Cardiac muscle cell (in vitro differentiated cells and primary cell): ENCODE results near the gene ARHGEF40. TPM values are rescaled to one million over a fixed set of nuclear protein-coding genes. Genes with fewer than 3 reads are reported as not detected.

ENCODE experiments used
- DNase-seq, 2 donors: peaks; one replicate each; pipeline versions ENCODE4 v3.0.0 to v3.0.0-alpha.2; 2010 to 2017; ENCODE audit warnings: low read depth in 1 of 2, low spot score in 1 of 2
- H3K27ac ChIP-seq: fragments of 200-600 bp; sonication (generic); 2 replicates; pipeline ENCODE4 v1.5.1; 2016
- H3K27me3 ChIP-seq: fragments of 200-600 bp; sonication (generic); 2 replicates; pipeline ENCODE4 v1.6.0; 2016; ENCODE audit warnings: control low read depth
- H3K36me3 ChIP-seq: fragments of 200-600 bp; sonication (generic); 2 replicates; pipeline ENCODE4 v1.5.1; 2016; ENCODE audit warnings: control low read depth
- H3K4me1 ChIP-seq: fragments of 200-600 bp; sonication (generic); 2 replicates; pipeline ENCODE4 v1.8.1; 2017; ENCODE audit warnings: low read depth, mild to moderate bottlenecking, mixed run types
- H3K4me3 ChIP-seq: fragments of 200-600 bp; sonication (generic); 2 replicates; pipeline ENCODE4 v1.5.1; 2016; ENCODE audit warnings: mild to moderate bottlenecking
- H3K9me3 ChIP-seq: fragments of 200-600 bp; sonication (generic); 2 replicates; pipeline ENCODE4 v1.5.1; 2017; ENCODE audit warnings: low read depth, mild to moderate bottlenecking, control low read depth
- polyA plus RNA-seq: library from polyadenylated mRNA; unstranded; fragments of >200 nt; fragmentation: Nextera tagmentation; extraction: Ambion mirVana; gene quantifications from 2 replicates; pipeline ENCODE4 v1.2.1, GENCODE V29; 2016
- total RNA-seq: library from RNA; depleted of rRNA; stranded (reverse); fragments of >200 nt; gene quantifications from 2 replicates; pipeline ENCODE4 v1.2.3, GENCODE V29; 2016
- TF ChIP-seq, protein P1 (sequence below): IDR thresholded peaks from 2 replicates; pipeline ENCODE4 v1.5.1; 2012; ENCODE audit warnings: low read depth, mild to moderate bottlenecking, low read length

ARHGEF40 gene
- total and polyA plus RNA-seq, 2 experiments from 2014 or later: 26.4 to 41.7 TPM

DNA sequence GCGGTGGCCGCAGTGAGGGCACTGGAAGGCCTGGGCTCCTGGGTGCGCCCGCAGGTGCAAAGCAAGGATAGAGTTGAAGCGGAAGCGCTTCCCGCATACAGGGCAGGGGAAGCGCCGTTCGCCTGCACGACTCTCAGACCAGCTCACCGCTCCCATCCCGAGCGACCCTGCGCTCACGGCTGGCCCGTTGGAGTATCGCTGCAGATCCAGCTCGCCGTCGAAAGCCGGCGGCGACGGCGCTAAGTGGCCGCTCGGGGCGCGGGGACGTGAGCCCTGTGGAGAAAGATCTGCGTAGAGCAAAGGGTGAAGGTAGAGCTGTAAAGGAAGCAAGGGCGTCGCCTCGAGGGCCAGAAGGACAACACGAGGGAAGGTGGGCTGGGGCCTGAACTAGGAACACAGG, 22.9 kb downstream of the ARHGEF40 start:
- TF ChIP-seq, protein P1, sequence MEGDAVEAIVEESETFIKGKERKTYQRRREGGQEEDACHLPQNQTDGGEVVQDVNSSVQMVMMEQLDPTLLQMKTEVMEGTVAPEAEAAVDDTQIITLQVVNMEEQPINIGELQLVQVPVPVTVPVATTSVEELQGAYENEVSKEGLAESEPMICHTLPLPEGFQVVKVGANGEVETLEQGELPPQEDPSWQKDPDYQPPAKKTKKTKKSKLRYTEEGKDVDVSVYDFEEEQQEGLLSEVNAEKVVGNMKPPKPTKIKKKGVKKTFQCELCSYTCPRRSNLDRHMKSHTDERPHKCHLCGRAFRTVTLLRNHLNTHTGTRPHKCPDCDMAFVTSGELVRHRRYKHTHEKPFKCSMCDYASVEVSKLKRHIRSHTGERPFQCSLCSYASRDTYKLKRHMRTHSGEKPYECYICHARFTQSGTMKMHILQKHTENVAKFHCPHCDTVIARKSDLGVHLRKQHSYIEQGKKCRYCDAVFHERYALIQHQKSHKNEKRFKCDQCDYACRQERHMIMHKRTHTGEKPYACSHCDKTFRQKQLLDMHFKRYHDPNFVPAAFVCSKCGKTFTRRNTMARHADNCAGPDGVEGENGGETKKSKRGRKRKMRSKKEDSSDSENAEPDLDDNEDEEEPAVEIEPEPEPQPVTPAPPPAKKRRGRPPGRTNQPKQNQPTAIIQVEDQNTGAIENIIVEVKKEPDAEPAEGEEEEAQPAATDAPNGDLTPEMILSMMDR: no peak
- peaks cover 42% of the 10 kb centered on the region for H3K36me3 ChIP-seq
- no peak for DNase-seq

DNA sequence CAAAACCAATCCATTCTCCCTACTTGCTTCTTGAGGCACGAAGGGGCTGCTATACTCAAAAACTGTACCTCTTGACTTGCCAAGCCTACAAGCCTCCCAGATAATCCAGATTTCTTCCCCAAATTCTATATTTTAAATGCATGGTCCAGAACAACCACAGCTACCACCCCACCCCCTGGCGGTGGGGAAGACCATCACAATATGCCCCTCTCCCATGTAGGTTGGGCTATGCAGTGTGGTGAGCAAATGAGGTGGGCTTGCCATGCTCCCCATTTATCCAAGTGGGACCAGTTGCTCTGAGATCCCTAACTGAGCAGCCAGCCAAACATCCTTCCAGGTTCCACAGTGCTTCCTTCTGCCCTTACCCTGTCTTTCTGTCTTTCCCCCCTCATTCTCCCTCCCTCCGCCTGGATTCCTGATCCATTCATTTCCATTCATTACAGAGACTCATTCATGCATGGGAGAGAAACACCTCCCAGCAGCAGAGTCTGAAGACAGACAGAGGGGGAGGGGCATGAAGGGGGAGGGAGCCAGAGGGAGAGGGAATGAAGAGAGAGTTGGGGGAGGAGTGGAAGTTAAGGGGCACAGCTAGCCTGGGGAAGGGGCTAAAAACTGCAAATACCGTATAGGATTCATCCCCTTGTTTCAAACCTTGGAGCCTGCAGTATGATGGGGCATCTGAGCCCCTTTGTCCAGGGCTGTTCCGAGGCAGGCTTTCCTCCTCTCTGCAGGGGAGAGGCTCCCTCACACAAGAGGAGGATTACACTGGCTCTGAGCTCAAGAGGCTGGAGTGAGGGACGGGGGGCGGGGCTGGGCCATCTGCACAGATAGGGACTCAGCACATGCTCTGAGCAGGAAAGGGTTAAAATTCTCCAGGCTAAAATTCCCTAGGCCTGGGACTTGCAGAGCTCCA, 23.9 kb downstream of the ARHGEF40 start:
- peak; percentile 16 to 75 for DNase-seq
- Histone ChIP-seq H3K4me3 (no peak overlapping the region), H3K36me3 (peaks cover 40% of the 10 kb centered on the region), H3K27ac (peak overlapping the region; percentile 20), H3K4me1 (peaks cover 23% of the 10 kb centered on the region), H3K9me3 (no peaks in the 10 kb centered on the region), H3K27me3 (peaks cover 3% of the 10 kb centered on the region)
- TF ChIP-seq, protein P1: peak; percentile 43

More for the DNA sequence above, 22.9 kb downstream of the ARHGEF40 start:
- Histone ChIP-seq H3K9me3 (no peaks in the 10 kb centered on the region), H3K27ac (no peak overlapping the region), H3K27me3 (peaks cover 3% of the 10 kb centered on the region), H3K4me3 (no peak overlapping the region), H3K4me1 (peaks cover 23% of the 10 kb centered on the region)

DNA sequence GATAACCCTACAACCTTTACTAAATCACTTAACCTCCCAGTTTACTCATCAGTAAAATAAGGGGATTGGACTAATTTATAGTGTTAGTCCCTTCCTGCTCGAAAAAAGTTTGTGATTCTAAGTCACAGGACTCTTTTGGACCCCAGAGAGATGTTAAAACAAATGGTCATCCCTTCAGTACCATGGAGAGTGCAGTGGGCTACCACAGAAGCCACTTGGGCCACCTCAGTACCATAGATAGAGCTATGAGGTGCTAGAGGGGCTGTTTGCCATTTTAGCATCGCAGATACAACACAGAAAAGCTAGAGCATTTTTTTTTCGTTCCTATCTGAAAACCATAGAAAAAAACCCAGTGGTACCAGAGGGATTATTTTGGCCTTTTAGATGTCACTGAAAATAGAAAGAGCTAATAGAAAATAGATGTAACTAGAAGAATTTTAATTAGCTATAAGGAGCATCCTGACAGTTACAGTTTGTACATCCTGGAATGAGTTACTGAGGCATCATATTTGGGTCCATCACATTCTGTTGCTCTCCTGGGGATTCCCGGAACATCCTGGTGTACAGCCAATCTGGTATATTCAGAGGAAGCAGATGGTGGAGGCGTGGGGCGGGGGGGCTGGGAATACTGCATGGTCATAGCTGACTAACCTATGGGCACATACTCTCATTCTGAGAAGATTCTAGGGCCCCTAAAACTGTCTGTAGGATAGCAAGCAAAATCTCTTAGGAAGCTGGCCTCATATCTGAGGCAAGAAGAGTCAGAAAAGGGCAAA, 25.5 kb downstream of the ARHGEF40 start:
- Histone ChIP-seq H3K4me3 (no peak overlapping the region), H3K9me3 (no peaks in the 10 kb centered on the region), H3K4me1 (peaks cover 28% of the 10 kb centered on the region), H3K27me3 (peaks cover 3% of the 10 kb centered on the region), H3K36me3 (peaks cover 24% of the 10 kb centered on the region), H3K27ac (peak overlapping the region; percentile 92)
- peak in 1 of 2 donors; percentile 25 for DNase-seq
- TF ChIP-seq, protein P1: no peak

DNA sequence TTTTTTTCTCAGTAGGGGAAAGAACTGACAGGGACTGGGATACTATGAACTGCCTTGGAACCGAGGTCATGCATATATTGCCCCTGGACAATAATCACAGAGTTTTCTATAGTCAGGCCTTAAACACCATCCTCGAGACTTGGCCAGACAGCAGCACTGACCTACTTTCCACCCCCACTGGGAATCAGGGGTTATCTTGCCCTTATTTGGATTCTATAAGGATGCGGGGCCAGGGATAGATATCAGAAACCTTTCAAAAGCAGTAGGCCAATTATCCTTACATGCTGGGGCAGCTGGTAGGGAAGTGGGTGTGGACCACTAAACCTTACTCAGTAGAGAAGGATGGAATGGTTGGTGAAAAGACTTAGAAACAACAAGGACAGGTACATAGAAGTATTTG, 26.3 kb downstream of the ARHGEF40 start:
- Histone ChIP-seq H3K9me3 (no peaks in the 10 kb centered on the region), H3K27me3 (peaks cover 3% of the 10 kb centered on the region), H3K4me1 (peaks cover 28% of the 10 kb centered on the region), H3K27ac (peak overlapping the region; percentile 92), H3K36me3 (peaks cover 16% of the 10 kb centered on the region), H3K4me3 (no peak overlapping the region)
- TF ChIP-seq, protein P1: no peak
- no peak for DNase-seq

DNA sequence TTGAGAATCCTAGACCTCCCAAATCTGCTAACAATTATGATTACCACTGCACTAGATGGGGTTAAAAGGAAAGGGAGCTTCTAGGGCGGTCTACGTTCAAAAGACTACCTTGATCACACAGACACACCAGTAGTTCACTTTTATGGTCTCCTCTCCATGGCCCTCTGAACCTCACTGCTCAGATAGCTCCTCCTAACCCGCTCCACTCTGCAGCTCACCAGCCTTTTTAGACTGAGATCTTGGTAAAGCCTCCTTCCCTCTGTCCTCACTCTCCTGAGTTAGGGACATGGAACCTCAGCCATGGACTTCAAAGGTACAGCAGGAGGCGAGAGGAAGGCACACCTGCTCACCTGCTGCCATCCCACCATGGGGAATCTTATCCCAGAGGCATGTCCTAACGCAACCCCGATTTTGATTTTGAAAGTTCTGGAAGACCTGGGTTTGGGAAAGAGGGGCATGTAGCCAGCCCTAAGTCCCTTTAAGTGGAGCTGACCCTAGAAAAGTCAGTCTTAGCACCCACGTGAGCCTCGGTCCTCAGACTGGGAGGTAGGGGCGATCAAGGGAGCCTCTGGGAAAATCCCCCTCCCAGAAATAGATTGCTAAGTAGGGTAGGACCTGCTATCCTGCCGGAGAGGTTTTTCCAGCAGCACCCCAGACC, 27.0 kb downstream of the ARHGEF40 start:
- peaks cover 9% of the 10 kb centered on the region for H3K36me3 ChIP-seq
- H3K27me3 ChIP-seq: peaks cover 3% of the 10 kb centered on the region
- peaks cover 31% of the 10 kb centered on the region for H3K4me1 ChIP-seq
- peak overlapping the region; percentile 73 for H3K4me3 ChIP-seq
- H3K9me3 ChIP-seq: no peaks in the 10 kb centered on the region
- TF ChIP-seq, protein P1: no peak
- no peak for DNase-seq
- peak overlapping the region; percentile 92 for H3K27ac ChIP-seq
